GM13977 (cell line): ENCODE results near the gene KCNQ2.

Experiments used
- DNase-seq: peaks from one replicate; pipeline ENCODE4 v3.0.0; 2012; ENCODE audit warnings: low spot score
- CTCF ChIP-seq: IDR thresholded peaks from 2 replicates; pipeline ENCODE4 v1.5.1; 2012; ENCODE audit warnings: mild to moderate bottlenecking, control low read depth; ENCODE audit not compliant: insufficient read depth; ENCODE audit errors: extremely low read depth, missing control alignments
- in situ Hi-C: fragments of 300-500 bp; cut with MboI; formaldehyde crosslinking; loops from one replicate; pipeline ENCODE4 v1.12.0; 2022; ENCODE audit warnings: low sequenced_read_pairs, low pct_unique_long_range_greater_than_20kb, mixed read lengths, inconsistent platforms; ENCODE audit not compliant: unreplicated experiment

The KCNQ2 gene

GRCh38 chr20:63491078-63491477, 18.6 kb upstream of the KCNQ2 start:
- TF ChIP-seq CTCF, result no peak

DNA sequence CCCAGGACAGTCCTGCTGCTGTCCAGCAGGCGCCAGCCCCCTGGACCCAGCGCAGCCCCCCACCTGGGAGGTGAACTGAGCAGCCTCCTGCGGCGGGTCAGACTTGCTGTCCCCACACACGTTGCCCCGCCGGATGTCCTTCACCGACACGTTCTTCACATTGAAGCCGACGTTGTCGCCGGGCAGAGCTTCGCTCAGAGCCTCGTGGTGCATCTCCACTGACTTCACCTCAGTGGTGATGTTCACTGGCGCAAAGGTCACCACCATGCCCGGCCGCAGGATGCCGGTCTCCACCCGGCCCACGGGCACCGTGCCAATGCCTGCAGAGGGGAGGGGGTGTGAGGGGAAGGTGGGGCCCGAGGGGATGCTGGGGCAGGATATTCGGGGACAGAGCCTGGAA, 18.0 kb upstream of the KCNQ2 start:
- no peak for DNase-seq
- no peak for TF ChIP-seq CTCF
- in situ Hi-C loops, result no loop called here

More at GRCh38 chr20:63491078-63491477, 18.6 kb upstream of the KCNQ2 start:
- DNase-seq, result no peak
- in situ Hi-C loops, result no loop called here

DNA sequence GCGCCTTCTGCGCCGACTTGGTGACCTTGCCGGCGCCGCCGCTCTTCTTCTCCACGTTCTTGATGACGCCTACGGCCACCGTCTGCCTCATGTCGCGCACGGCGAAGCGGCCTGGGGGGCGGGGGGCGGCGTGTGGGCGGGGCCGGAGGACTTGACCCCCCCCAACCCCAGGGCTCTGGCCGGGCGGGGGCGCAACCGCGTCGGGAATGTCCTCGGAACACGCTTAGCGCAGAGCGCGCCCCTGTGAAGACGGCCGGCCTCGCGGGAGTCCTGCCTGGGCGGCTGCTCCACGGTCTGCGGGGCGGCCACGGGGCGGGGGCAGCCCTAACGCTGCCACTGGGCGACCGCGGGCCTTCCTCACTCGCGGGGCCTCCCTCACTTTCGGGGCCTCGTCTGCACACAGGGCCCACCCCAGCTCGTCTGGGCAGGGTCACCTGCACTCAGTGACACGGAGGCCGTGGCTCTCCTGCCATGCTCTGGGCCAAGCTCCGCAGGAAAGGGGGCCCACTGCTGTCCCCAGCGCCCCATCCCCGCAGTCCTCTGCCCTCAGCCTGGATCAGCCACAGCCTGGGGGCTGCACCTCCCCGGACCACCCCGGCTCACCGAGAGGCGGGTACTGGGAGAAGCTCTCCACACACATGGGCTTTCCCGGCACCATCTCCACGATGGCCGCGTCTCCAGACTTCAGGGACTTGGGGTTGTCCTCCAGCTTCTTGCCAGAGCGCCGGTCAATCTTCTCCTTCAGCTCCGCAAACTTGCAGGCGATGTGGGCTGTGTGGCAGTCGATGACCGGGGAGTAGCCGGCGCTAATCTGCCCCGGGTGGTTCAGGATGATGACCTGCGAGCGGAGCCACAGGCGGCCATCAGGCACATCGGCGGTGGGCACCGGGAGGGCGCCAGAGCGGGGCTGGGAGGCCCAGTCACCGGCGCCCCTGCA, 16.1 kb upstream of the KCNQ2 start:
- DNase-seq, result no peak
- in situ Hi-C loops, result no loop called here
- TF ChIP-seq CTCF, result no peak

GRCh38 chr20:63487781-63488241, 15.4 kb upstream of the KCNQ2 start:
- TF ChIP-seq CTCF, result no peak
- no peak for DNase-seq
- in situ Hi-C loops, result no loop called here

DNA sequence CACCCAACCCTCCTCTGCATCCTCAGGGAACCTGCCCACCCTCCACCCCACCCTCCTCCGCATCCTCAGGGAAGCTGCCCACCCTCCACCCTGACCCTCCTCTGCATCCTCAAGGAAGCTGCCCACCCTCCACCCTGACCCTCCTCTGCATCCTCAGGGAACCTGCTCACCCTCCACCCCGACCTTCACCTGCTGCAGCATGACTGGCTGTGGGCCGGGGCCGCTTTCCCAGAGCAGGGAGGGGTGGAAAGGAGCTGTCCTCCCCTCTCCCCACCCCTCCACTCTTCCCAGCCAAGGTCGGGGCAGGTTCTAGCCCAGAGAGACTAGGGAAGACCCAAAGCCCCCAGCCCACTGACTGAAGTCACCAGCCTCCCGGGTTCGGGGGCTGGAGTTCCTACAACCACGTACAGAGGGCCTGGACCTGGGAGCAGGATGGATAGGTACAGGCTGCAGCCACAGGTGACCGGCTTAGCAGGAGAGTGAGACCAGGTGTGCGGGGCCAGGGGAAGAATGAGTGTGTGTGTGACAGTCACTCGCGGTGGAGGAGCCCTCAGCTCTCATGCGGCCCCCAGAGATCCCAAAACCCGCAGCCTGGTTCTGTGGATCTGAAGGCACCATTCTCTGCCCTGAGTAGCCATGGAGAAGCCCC, 14.8 kb upstream of the KCNQ2 start:
- no peak for DNase-seq
- TF ChIP-seq CTCF, result no peak
- in situ Hi-C loops, result no loop called here

DNA sequence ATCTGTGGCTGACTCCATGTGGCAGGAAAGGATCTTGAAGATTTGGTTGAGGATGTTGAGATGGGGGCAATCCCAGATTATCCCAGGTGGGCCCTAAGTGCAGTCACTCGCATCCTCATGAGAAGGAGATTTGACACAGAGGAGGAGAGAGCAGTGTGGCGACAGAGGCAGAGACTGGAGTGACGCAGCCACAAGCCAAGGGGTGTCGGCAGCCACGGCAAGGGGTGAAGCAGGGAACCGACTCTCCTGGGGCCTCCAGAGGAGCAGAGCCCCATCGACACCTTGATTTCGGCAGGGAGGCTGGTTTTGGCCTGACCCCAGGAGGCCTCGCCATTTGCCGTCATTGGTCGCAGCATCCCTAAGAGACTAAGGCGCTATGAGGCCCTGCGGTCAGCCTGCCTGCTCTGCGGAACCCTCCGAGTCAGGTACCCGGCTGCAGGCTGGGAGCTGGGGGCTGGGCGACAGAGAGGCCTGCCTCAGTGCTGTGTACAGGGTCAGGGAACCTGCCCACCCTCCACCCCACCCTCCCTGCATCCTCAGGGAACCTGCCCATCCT, 13.9 kb upstream of the KCNQ2 start:
- in situ Hi-C loops, result no loop called here
- no peak for DNase-seq
- no peak for TF ChIP-seq CTCF
